Measurements from ENCODE around the gene CCDC88B.
"Not testable (repeated sequence)": the region's sequence is repeated elsewhere in the genome, so short reads cannot be mapped to it uniquely, and the experiment has no call there.

Gene CCDC88B

DNA sequence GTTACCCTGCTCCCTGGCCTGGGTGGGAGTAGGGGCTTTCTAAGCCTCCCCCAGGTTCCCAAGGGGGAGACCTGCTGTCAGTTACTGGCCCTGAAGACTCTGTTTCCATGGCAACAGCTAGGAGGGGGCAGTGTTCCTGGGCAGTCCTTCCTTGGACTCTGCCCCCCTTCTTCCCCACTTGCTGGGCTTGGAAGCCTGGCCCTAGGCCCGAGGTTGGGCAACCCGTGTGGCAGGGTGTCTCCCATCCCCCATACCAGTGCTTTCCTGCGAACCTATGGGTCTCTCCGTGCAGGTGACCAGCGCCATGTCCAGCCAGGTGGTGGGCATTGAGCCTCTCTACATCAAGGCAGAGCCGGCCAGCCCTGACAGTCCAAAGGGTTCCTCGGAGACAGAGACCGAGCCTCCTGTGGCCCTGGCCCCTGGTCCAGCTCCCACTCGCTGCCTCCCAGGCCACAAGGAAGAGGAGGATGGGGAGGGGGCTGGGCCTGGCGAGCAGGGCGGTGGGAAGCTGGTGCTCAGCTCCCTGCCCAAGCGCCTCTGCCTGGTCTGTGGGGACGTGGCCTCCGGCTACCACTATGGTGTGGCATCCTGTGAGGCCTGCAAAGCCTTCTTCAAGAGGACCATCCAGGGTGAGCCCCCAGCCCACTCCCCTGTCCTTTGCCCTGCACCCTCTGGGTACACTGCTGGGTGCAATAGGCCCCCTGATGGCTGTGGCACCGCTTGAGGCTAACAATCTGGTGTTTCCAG, 33.0 kb upstream of the CCDC88B start:
- TF ChIP-seq CTCF (IDR thresholded peaks at IDR 0.05; ENCODE audit: low read length, missing control alignments) = no peak
- peak overlapping the region; percentile 74 for H3K4me3 ChIP-seq (replicated peaks; ENCODE audit: low read depth, low read length)
- DNase-seq (ENCODE audit: low read depth) = peak; percentile 41

GRCh38 chr11:64307795-64308194, 32.2 kb upstream of the CCDC88B start:
- DNase-seq (ENCODE audit: low read depth); H3K4me3 ChIP-seq (replicated peaks; ENCODE audit: low read depth, low read length): not testable (repeated sequence)

DNA sequence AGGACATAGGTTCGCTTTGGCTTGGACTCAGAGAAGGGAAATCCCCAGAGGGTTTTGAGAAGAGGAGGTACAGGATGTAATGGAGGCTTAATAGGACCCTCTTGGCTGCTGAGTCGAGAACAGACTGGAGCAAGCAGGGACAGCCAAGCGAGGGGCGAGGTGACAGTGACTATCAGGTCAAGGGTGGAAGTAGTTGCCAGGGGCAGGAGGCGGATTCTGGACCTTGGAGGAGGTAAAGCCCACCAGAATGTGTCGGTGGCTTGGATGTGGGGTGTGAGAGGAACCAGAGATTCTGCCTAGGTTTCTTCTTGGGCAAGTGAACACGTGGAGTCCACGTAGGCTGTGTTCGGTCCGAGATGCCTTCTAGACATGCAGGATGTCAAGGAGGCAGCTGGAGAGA, 27.1 kb upstream of the CCDC88B start:
- no peak for DNase-seq (ENCODE audit: low read depth)
- no peak overlapping the region for H3K4me3 ChIP-seq (replicated peaks; ENCODE audit: low read depth, low read length)
- TF ChIP-seq CTCF (IDR thresholded peaks at IDR 0.05; ENCODE audit: low read length, missing control alignments) = no peak

- peak; percentile 32 for DNase-seq (ENCODE audit: low read depth)
- TF ChIP-seq CTCF (IDR thresholded peaks at IDR 0.05; ENCODE audit: low read length, missing control alignments) = no peak
- no peak overlapping the region for H3K4me3 ChIP-seq (replicated peaks; ENCODE audit: low read depth, low read length)
Measured at GRCh38 chr11:64313491-64314145, 26.4 kb upstream of the CCDC88B start.

GRCh38 chr11:64314146-64314804, 25.7 kb upstream of the CCDC88B start:
- TF ChIP-seq CTCF (IDR thresholded peaks at IDR 0.05; ENCODE audit: low read length, missing control alignments) = no peak
- DNase-seq (ENCODE audit: low read depth) = no peak
- H3K4me3 ChIP-seq (replicated peaks; ENCODE audit: low read depth, low read length) = no peak overlapping the region

DNA sequence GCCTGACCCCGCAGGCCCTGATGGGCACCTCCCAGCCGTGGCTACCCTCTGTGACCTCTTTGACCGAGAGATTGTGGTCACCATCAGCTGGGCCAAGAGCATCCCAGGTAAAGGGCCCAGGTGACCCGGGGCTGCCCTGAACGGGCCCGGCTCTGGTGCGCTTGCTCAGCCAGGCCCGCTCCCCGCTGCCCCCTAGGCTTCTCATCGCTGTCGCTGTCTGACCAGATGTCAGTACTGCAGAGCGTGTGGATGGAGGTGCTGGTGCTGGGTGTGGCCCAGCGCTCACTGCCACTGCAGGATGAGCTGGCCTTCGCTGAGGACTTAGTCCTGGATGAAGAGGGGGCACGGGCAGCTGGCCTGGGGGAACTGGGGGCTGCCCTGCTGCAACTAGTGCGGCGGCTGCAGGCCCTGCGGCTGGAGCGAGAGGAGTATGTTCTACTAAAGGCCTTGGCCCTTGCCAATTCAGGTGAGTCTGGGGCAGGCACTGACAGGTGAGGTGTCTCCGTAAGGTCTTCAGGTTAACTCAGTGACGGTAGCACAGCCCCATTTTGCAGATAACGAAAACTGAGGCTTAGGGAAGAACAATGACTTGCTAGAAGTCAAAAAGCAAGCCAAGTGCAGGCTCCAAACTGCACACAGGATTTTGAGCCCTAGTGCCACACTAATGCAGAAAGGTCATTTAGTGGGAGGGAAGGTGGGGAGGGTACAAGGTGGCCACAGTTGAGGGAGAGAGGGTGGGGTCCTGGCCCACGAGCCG, 25.0 kb upstream of the CCDC88B start:
- no peak for TF ChIP-seq CTCF (IDR thresholded peaks at IDR 0.05; ENCODE audit: low read length, missing control alignments)
- H3K4me3 ChIP-seq (replicated peaks; ENCODE audit: low read depth, low read length) = no peak overlapping the region
- DNase-seq (ENCODE audit: low read depth) = no peak

- not testable (repeated sequence) for DNase-seq (ENCODE audit: low read depth); H3K4me3 ChIP-seq (replicated peaks; ENCODE audit: low read depth, low read length)
Measured at GRCh38 chr11:64315667-64316526, 24.1 kb upstream of the CCDC88B start.
